ENCODE data around the gene PCDHGA4. TPM values are rescaled to one million over a fixed set of nuclear protein-coding genes. Genes with fewer than 3 reads are reported as not detected.

PCDHGA4 gene
- polyA plus RNA-seq, 2 of the 4 experiments (the other 2 are of a cell fraction), result 0.13 to 0.48 TPM

GRCh38 chr5:141373673-141374317 is 19.0 kb downstream of the PCDHGA4 start, which contains the start of gene PCDHGA6:
Gene PCDHGA6, plus strand, starts transcription at chr5:141373891. Its CDS starts 193 bp downstream, at chr5:141374084.
- no peak for FAIRE-seq
- no peak within 1 kb of the TSS for H3K4me3 ChIP-seq
- 73% methylated on average over 27 of the region's 27 CpGs for WGBS (ENCODE audit: missing lambda C conversion rate)
- ChIA-PET POLR2A (no interaction called here), CTCF (interaction anchor here (0.8 to 2.5 kb wide), 4 partner anchors 9 to 190 kb away, joined by 3 to 10 read pairs (median 6); partner anchors contain the start of genes PCDHGA5 and PCDHGB1)
- no peak for ATAC-seq
- peaks cover 55% of the 10 kb centered on the region for H3K9me3 ChIP-seq
- H3K4me2 ChIP-seq, result no peak within 1 kb of the TSS
- H3K27ac ChIP-seq, result no peak within 1 kb of the TSS
- H3K4me1 ChIP-seq, result no peaks in the 10 kb centered on the region
- no peak for DNase-seq (ENCODE audit: low read depth in 1 of 2, low spot score in 1 of 2)
- TF ChIP-seq MAZ (IDR thresholded peaks at IDR 0.05; ENCODE audit: borderline replicate concordance, low read depth, low read length) (no peak), ZC3H11A (IDR thresholded peaks at IDR 0.05) (no peak), POLR2AphosphoS2 (conservative IDR thresholded peaks at IDR 0.05; ENCODE audit: low read length) (no peak), BCL3 (IDR thresholded peaks at IDR 0.05) (no peak), REST (IDR thresholded peaks at IDR 0.05) (no peak), BHLHE40 (IDR thresholded peaks at IDR 0.05; ENCODE audit: low read depth, low read length) (no peak), NR3C1 (IDR thresholded peaks at IDR 0.05) (no peak), ZNF302 (CRISPR knock-in tag; IDR thresholded peaks at IDR 0.05) (no peak), JUNB (IDR thresholded peaks at IDR 0.05) (no peak), HES2 (IDR thresholded peaks at IDR 0.05) (no peak), RAD21 (conservative IDR thresholded peaks at IDR 0.05 in 1 of 2, IDR thresholded peaks at IDR 0.05 in 1 of 2) (no peak), CEBPB (IDR thresholded peaks at IDR 0.05) (no peak), KDM1A (IDR thresholded peaks at IDR 0.05; ENCODE audit: low read depth) (no peak), RARB (CRISPR knock-in tag; IDR thresholded peaks at IDR 0.05) (no peak), CHD4 (IDR thresholded peaks at IDR 0.05; ENCODE audit: borderline replicate concordance) (no peak)

GRCh38 chr5:141374627-141375026 is 19.8 kb downstream of the PCDHGA4 start:
- H3K4me1 ChIP-seq, result no peaks in the 10 kb centered on the region
- ATAC-seq (no peak), DNase-seq (ENCODE audit: low read depth in 1 of 2, low spot score in 1 of 2) (no peak), FAIRE-seq (no peak)
- H3K4me2 ChIP-seq, result no peak overlapping the region
- CTCF ChIA-PET, result interaction anchor here (0.8 to 2.5 kb wide), 4 partner anchors 10 to 189 kb away, joined by 3 to 10 read pairs (median 6); partner anchors contain the start of genes PCDHGA5 and PCDHGB1
- H3K9me3 ChIP-seq, result peaks cover 55% of the 10 kb centered on the region
- H3K4me3 ChIP-seq, result no peak overlapping the region
- POLR2A ChIA-PET, result no interaction called here
- H3K27ac ChIP-seq, result no peak overlapping the region
- 55% methylated on average over 13 of the region's 14 CpGs for WGBS (ENCODE audit: missing lambda C conversion rate)
- no peak for TF ChIP-seq CHD4 (IDR thresholded peaks at IDR 0.05; ENCODE audit: borderline replicate concordance)
- TF ChIP-seq JUNB (IDR thresholded peaks at IDR 0.05), result no peak
- no peak for TF ChIP-seq USF2 (IDR thresholded peaks at IDR 0.05)
- no peak for TF ChIP-seq TFCP2L1 (CRISPR knock-in tag; IDR thresholded peaks at IDR 0.05)
- TF ChIP-seq BCL3 (IDR thresholded peaks at IDR 0.05), result no peak
- no peak for TF ChIP-seq FOXS1 (CRISPR knock-in tag; IDR thresholded peaks at IDR 0.05)
- no peak for TF ChIP-seq ZSCAN20 (CRISPR knock-in tag; IDR thresholded peaks at IDR 0.05)
- no peak for TF ChIP-seq NPAS2 (CRISPR knock-in tag; IDR thresholded peaks at IDR 0.05; ENCODE audit: borderline replicate concordance)
- no peak for TF ChIP-seq CBX8 (IDR thresholded peaks at IDR 0.05)
- TF ChIP-seq CTCF (IDR thresholded peaks at IDR 0.05), result no peak
- TF ChIP-seq HMGXB4 (CRISPR knock-in tag; IDR thresholded peaks at IDR 0.05; ENCODE audit: borderline replicate concordance), result no peak
- TF ChIP-seq EP300 (IDR thresholded peaks at IDR 0.05), result no peak
- TF ChIP-seq HDAC2 (IDR thresholded peaks at IDR 0.05), result no peak
- TF ChIP-seq RFX5 (IDR thresholded peaks at IDR 0.05), result no peak
